Measurements from ENCODE around the gene PODN.

Gene PODN

DNA sequence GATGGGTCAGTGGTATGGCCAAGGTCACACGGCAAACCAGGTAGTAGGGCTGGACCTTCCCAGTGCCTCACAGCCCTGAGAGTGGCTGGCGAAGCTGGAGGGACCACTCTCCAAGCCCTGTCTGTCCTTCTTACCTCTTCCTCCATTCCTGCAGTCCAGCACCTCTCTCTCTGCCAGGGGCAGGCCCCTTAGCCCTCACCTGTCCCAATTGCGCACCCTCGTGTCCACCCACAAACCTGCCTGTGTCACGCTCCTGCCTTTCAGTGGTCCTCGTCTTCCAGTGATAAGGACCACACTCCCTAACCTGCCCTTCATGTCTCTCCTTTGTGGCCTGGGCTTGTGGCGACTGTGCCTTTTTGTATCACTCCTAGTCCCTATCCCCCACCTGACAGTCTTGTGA lies 3.4 kb downstream of the PODN start:
- Histone ChIP-seq H2BK5ac (ENCODE audit: low read length) (no peak overlapping the region), H3K79me2 (ENCODE audit: control insufficient read depth, insufficient read depth, low read length) (no peaks in the 10 kb centered on the region), H4K5ac (ENCODE audit: low read length) (no peak overlapping the region), H3K27ac (ENCODE audit: low read depth, low read length) (no peak overlapping the region), H3K4ac (ENCODE audit: low read depth, low read length) (no peak overlapping the region), H3K4me1 (ENCODE audit: control insufficient read depth, low read depth, low read length) (no peaks in the 10 kb centered on the region), H3K56ac (ENCODE audit: low read length) (no peak overlapping the region), H3K9ac (ENCODE audit: low read length) (no peak overlapping the region), H2AK5ac (ENCODE audit: low read length) (no peak overlapping the region), H3K36me3 (ENCODE audit: control insufficient read depth, insufficient read depth, low read length) (no peaks in the 10 kb centered on the region), H2BK15ac (replicated peaks; ENCODE audit: low read depth) (no peak overlapping the region), H4K8ac (ENCODE audit: low read depth, low read length) (no peak overlapping the region), H3K4me3 (ENCODE audit: low read length) (no peak overlapping the region), H3K23ac (ENCODE audit: low read length) (no peak overlapping the region), H3K18ac (ENCODE audit: low read length) (no peak overlapping the region), H3K79me1 (ENCODE audit: low read length) (no peaks in the 10 kb centered on the region), H3K4me2 (ENCODE audit: low read length) (no peak overlapping the region), H3K27me3 (ENCODE audit: insufficient read depth, low read length, poor library complexity) (peaks cover 29% of the 10 kb centered on the region), H2BK120ac (ENCODE audit: low read depth, low read length) (no peak overlapping the region)
- no peak for DNase-seq
- no CpG with 5 or more reads among the region's 7 CpGs for WGBS (ENCODE audit: extremely low coverage, insufficient coverage, low lambda C conversion rate)

DNA sequence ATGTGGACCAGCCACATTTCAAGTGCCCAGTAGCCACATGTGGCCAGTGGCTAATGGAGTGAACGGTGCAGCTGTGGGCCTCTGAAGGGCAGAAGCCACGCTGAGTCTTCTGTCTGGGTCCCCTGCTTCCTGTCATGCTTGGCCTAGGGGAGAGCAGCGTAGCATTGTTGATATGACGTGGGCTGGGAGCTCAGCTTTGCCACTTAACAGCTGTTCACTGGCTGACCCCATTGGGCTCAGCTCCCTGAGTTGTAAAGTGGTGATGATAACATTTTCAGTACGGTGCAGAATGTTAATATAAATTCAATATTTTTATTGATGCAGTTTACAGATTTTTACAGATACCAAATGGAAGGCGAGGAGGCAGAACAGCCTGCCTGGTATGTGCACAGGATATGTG lies 4.5 kb downstream of the PODN start:
- no CpG with 5 or more reads among the region's 6 CpGs for WGBS (ENCODE audit: extremely low coverage, insufficient coverage, low lambda C conversion rate)
- no peaks in the 10 kb centered on the region for H3K4me1 ChIP-seq (ENCODE audit: control insufficient read depth, low read depth, low read length)
- H3K4me2 ChIP-seq (ENCODE audit: low read length), result no peak overlapping the region
- H2BK15ac ChIP-seq (replicated peaks; ENCODE audit: low read depth), result no peak overlapping the region
- H3K56ac ChIP-seq (ENCODE audit: low read length), result no peak overlapping the region
- H3K18ac ChIP-seq (ENCODE audit: low read length), result no peak overlapping the region
- no peaks in the 10 kb centered on the region for H3K36me3 ChIP-seq (ENCODE audit: control insufficient read depth, insufficient read depth, low read length)
- no peak for DNase-seq
- H3K9ac ChIP-seq (ENCODE audit: low read length), result no peak overlapping the region
- no peak overlapping the region for H4K5ac ChIP-seq (ENCODE audit: low read length)
- no peak overlapping the region for H3K23ac ChIP-seq (ENCODE audit: low read length)
- H2BK5ac ChIP-seq (ENCODE audit: low read length), result no peak overlapping the region
- H3K79me1 ChIP-seq (ENCODE audit: low read length), result no peaks in the 10 kb centered on the region
- no peak overlapping the region for H3K4me3 ChIP-seq (ENCODE audit: low read length)
- no peak overlapping the region for H3K27ac ChIP-seq (ENCODE audit: low read depth, low read length)
- H4K8ac ChIP-seq (ENCODE audit: low read depth, low read length), result no peak overlapping the region
- no peaks in the 10 kb centered on the region for H3K79me2 ChIP-seq (ENCODE audit: control insufficient read depth, insufficient read depth, low read length)
- H3K4ac ChIP-seq (ENCODE audit: low read depth, low read length), result no peak overlapping the region
- H3K27me3 ChIP-seq (ENCODE audit: insufficient read depth, low read length, poor library complexity), result peaks cover 18% of the 10 kb centered on the region
- H2AK5ac ChIP-seq (ENCODE audit: low read length), result no peak overlapping the region
- H2BK120ac ChIP-seq (ENCODE audit: low read depth, low read length), result no peak overlapping the region

- Histone ChIP-seq H4K5ac (ENCODE audit: low read length) (no peak overlapping the region), H2AK5ac (ENCODE audit: low read length) (no peak overlapping the region), H4K8ac (ENCODE audit: low read depth, low read length) (no peak overlapping the region), H3K4ac (ENCODE audit: low read depth, low read length) (no peak overlapping the region), H3K27me3 (ENCODE audit: insufficient read depth, low read length, poor library complexity) (peaks cover 15% of the 10 kb centered on the region), H3K23ac (ENCODE audit: low read length) (no peak overlapping the region), H3K27ac (ENCODE audit: low read depth, low read length) (no peak overlapping the region), H3K79me1 (ENCODE audit: low read length) (no peaks in the 10 kb centered on the region), H3K56ac (ENCODE audit: low read length) (no peak overlapping the region), H3K4me3 (ENCODE audit: low read length) (no peak overlapping the region), H2BK120ac (ENCODE audit: low read depth, low read length) (no peak overlapping the region), H2BK15ac (replicated peaks; ENCODE audit: low read depth) (no peak overlapping the region), H3K18ac (ENCODE audit: low read length) (no peak overlapping the region), H3K36me3 (ENCODE audit: control insufficient read depth, insufficient read depth, low read length) (no peaks in the 10 kb centered on the region), H3K9ac (ENCODE audit: low read length) (no peak overlapping the region), H3K4me2 (ENCODE audit: low read length) (no peak overlapping the region), H2BK5ac (ENCODE audit: low read length) (no peak overlapping the region), H3K79me2 (ENCODE audit: control insufficient read depth, insufficient read depth, low read length) (no peaks in the 10 kb centered on the region), H3K4me1 (ENCODE audit: control insufficient read depth, low read depth, low read length) (no peaks in the 10 kb centered on the region)
- whole genome bisulfite sequencing (ENCODE audit: extremely low coverage, insufficient coverage, low lambda C conversion rate), result no CpG with 5 or more reads among the region's 13 CpGs
- DNase-seq, result no peak
These were observed 5.1 kb downstream of the PODN start for GRCh38 chr1:53066891-53067738.

DNA sequence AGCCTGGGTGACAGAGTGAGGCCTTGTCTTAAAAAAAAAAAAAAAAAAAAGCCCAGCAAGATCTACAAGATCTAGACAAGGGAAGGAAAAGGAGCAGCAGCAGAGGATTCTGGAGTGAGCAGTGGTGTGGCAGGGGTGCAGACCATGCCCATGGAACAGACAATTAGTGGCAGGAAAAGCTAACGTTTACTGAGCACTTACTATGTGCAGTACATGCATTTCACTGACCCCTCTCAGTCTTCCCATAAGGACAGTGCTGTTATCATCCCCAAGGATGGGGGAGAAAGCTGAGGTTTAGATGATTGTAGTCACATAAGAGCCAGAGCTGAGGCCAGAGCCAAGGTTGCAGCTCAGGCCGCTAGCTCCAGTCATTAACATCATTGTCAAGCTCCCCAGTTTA lies 5.9 kb downstream of the PODN start:
- Histone ChIP-seq H4K8ac (ENCODE audit: low read depth, low read length) (no peak overlapping the region), H3K4me3 (ENCODE audit: low read length) (no peak overlapping the region), H3K18ac (ENCODE audit: low read length) (no peak overlapping the region), H2BK120ac (ENCODE audit: low read depth, low read length) (no peak overlapping the region), H3K9ac (ENCODE audit: low read length) (no peak overlapping the region), H3K4me2 (ENCODE audit: low read length) (no peak overlapping the region), H2BK5ac (ENCODE audit: low read length) (no peak overlapping the region), H3K4ac (ENCODE audit: low read depth, low read length) (no peak overlapping the region), H3K23ac (ENCODE audit: low read length) (no peak overlapping the region), H2BK15ac (replicated peaks; ENCODE audit: low read depth) (no peak overlapping the region), H4K5ac (ENCODE audit: low read length) (no peak overlapping the region), H3K36me3 (ENCODE audit: control insufficient read depth, insufficient read depth, low read length) (no peaks in the 10 kb centered on the region), H3K79me2 (ENCODE audit: control insufficient read depth, insufficient read depth, low read length) (no peaks in the 10 kb centered on the region), H3K4me1 (ENCODE audit: control insufficient read depth, low read depth, low read length) (no peaks in the 10 kb centered on the region), H2AK5ac (ENCODE audit: low read length) (no peak overlapping the region), H3K27ac (ENCODE audit: low read depth, low read length) (no peak overlapping the region), H3K79me1 (ENCODE audit: low read length) (no peaks in the 10 kb centered on the region), H3K27me3 (ENCODE audit: insufficient read depth, low read length, poor library complexity) (peaks cover 9% of the 10 kb centered on the region), H3K56ac (ENCODE audit: low read length) (no peak overlapping the region)
- WGBS (ENCODE audit: extremely low coverage, insufficient coverage, low lambda C conversion rate), result no CpG with 5 or more reads among the region's 2 CpGs
- no peak for DNase-seq

- Histone ChIP-seq H2AK5ac (ENCODE audit: low read length) (no peak overlapping the region), H3K27me3 (ENCODE audit: insufficient read depth, low read length, poor library complexity) (peaks cover 2% of the 10 kb centered on the region), H3K9ac (ENCODE audit: low read length) (no peak overlapping the region), H4K8ac (ENCODE audit: low read depth, low read length) (no peak overlapping the region), H2BK15ac (replicated peaks; ENCODE audit: low read depth) (no peak overlapping the region), H3K4me1 (ENCODE audit: control insufficient read depth, low read depth, low read length) (no peaks in the 10 kb centered on the region), H3K4ac (ENCODE audit: low read depth, low read length) (no peak overlapping the region), H3K23ac (ENCODE audit: low read length) (no peak overlapping the region), H4K5ac (ENCODE audit: low read length) (no peak overlapping the region), H3K4me3 (ENCODE audit: low read length) (no peak overlapping the region), H2BK120ac (ENCODE audit: low read depth, low read length) (no peak overlapping the region), H3K4me2 (ENCODE audit: low read length) (no peak overlapping the region), H2BK5ac (ENCODE audit: low read length) (no peak overlapping the region), H3K18ac (ENCODE audit: low read length) (no peak overlapping the region), H3K79me1 (ENCODE audit: low read length) (no peaks in the 10 kb centered on the region), H3K56ac (ENCODE audit: low read length) (no peak overlapping the region), H3K36me3 (ENCODE audit: control insufficient read depth, insufficient read depth, low read length) (no peaks in the 10 kb centered on the region), H3K27ac (ENCODE audit: low read depth, low read length) (no peak overlapping the region), H3K79me2 (ENCODE audit: control insufficient read depth, insufficient read depth, low read length) (no peaks in the 10 kb centered on the region)
- DNase-seq, result no peak
- no CpG with 5 or more reads among the region's 7 CpGs for WGBS (ENCODE audit: extremely low coverage, insufficient coverage, low lambda C conversion rate)
These were observed 6.5 kb downstream of the PODN start for GRCh38 chr1:53068314-53069099.
